Measurements from ENCODE around the gene MIPOL1.
A peak's percentile ranks its signal among the peaks of the same experiment; 100 is the strongest.

Gene MIPOL1

DNA sequence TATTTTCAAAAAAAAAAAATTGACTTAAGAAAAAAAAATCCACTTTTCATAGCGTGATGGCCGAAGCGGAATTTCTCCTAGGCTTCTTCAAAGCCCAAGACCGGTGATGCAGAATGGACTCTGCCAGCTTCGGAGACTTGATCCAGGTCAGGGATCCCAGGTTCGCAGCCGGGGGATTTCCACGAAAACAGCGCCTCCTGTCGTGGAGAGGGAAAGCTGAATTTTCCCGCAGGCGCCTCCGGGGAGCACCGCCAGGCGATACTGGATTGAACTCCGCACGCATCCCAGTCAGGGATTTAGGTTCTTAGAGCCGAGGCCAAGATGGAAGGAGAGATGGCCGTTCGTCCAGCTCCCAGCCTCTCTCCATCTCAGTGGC is 399.8 kb downstream of the MIPOL1 start:
- H3K36me3 Mint-ChIP-seq (ENCODE audit: low read depth), result no peaks in the 10 kb centered on the region
- TF ChIP-seq, protein P1, sequence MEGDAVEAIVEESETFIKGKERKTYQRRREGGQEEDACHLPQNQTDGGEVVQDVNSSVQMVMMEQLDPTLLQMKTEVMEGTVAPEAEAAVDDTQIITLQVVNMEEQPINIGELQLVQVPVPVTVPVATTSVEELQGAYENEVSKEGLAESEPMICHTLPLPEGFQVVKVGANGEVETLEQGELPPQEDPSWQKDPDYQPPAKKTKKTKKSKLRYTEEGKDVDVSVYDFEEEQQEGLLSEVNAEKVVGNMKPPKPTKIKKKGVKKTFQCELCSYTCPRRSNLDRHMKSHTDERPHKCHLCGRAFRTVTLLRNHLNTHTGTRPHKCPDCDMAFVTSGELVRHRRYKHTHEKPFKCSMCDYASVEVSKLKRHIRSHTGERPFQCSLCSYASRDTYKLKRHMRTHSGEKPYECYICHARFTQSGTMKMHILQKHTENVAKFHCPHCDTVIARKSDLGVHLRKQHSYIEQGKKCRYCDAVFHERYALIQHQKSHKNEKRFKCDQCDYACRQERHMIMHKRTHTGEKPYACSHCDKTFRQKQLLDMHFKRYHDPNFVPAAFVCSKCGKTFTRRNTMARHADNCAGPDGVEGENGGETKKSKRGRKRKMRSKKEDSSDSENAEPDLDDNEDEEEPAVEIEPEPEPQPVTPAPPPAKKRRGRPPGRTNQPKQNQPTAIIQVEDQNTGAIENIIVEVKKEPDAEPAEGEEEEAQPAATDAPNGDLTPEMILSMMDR (IDR thresholded peaks at IDR 0.05), result peak; percentile 39
- H3K9me3 Mint-ChIP-seq, result no peaks in the 10 kb centered on the region
- H3K4me3 Mint-ChIP-seq, result no peak overlapping the region
- DNase-seq, result peak; percentile 53
- H3K4me1 Mint-ChIP-seq, result peaks cover 26% of the 10 kb centered on the region
- peaks cover 99% of the 10 kb centered on the region for H3K27me3 Mint-ChIP-seq (ENCODE audit: low read depth, poor library complexity)
- H3K27ac Mint-ChIP-seq, result no peak overlapping the region

DNA sequence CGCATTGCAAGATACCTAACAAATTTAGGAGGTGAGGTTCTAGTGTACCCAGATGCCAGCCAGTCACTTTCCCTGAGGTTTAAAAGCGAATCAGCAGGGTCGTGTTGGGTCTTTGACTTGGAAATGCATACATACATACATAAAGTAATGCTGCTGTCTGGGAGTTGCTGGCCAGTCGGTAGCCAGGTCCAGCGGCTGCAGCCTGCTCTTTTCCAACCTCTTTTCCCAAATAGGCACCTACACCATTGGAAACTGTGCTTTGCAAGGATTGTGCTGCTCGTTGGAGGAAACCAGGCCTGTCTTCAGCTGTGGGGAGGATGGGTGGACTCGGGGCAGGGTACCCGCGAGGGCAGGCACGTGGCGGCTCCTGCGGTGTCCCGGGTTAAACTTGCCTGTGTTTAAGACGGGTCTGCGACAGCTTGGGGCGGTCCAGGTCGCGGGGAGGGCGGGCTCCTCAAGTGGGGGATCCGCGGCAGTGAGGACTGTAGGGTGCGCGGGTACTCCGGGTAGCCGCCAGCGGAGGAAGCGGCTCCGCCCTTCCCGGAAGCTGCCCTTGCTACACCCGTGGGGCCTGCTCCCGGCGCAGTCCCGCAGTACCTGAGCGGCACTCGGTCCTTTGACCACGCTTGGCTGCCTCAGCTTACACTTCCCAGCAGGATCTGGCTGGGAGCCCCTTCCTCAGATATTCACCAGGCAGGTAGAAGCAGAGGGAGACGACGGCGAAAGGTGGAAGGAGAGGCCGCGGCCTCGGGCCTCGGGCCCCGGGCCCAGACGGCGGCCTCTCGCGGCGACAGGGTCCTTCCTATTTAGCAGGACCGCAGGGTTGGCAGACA is 400.4 kb downstream of the MIPOL1 start:
- DNase-seq, result peak; percentile 35
- H3K4me1 Mint-ChIP-seq, result peaks cover 31% of the 10 kb centered on the region
- H3K27ac Mint-ChIP-seq, result no peak overlapping the region
- TF ChIP-seq, protein P1 (IDR thresholded peaks at IDR 0.05), result no peak
- H3K9me3 Mint-ChIP-seq, result no peaks in the 10 kb centered on the region
- peaks cover 99% of the 10 kb centered on the region for H3K27me3 Mint-ChIP-seq (ENCODE audit: low read depth, poor library complexity)
- H3K4me3 Mint-ChIP-seq, result peak overlapping the region; percentile 57
- H3K36me3 Mint-ChIP-seq (ENCODE audit: low read depth), result no peaks in the 10 kb centered on the region

DNA sequence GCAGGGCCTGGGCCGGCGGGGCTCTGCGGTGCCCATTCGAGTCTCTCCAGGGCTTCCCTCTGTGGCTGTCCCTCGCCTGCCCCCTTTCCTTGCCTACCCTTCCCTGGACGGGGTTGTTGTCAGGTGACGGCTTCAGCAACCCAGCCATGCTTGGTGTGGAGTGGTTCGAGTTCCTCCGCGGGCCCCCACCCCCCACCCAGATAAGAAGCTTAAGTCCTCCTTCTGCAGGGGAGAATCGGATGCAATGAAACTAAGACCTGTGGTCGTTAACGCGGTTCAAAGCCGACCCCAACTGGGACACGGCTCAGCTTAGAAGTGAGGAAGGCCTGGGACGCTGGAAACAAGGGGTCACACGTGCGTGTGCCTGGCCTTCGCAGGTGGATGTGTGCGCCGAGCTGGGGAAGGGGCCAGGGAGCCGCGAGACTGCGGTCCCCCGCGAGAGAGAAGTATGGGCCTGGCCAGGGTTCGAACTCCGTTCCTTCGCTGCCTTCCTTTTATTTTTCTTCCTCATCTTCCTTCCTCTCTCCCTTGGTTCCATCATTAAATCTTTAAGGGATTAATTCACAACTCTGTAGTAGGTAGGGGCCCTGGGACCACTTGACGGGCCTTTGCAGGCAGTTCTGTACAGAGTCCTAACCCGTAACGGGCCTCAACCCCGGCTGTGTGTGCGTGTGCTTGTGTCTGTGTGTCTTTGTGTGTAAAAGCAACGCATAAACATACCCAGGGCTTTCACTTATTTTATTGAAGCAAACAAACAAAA is 401.2 kb downstream of the MIPOL1 start:
- H3K9me3 Mint-ChIP-seq, result no peaks in the 10 kb centered on the region
- H3K4me1 Mint-ChIP-seq, result peaks cover 30% of the 10 kb centered on the region
- no peak for DNase-seq
- H3K36me3 Mint-ChIP-seq (ENCODE audit: low read depth), result no peaks in the 10 kb centered on the region
- H3K27me3 Mint-ChIP-seq (ENCODE audit: low read depth, poor library complexity), result peaks cover 99% of the 10 kb centered on the region
- peak overlapping the region; percentile 64 for H3K4me3 Mint-ChIP-seq
- TF ChIP-seq, protein P1 (IDR thresholded peaks at IDR 0.05), result no peak
- no peak overlapping the region for H3K27ac Mint-ChIP-seq

DNA sequence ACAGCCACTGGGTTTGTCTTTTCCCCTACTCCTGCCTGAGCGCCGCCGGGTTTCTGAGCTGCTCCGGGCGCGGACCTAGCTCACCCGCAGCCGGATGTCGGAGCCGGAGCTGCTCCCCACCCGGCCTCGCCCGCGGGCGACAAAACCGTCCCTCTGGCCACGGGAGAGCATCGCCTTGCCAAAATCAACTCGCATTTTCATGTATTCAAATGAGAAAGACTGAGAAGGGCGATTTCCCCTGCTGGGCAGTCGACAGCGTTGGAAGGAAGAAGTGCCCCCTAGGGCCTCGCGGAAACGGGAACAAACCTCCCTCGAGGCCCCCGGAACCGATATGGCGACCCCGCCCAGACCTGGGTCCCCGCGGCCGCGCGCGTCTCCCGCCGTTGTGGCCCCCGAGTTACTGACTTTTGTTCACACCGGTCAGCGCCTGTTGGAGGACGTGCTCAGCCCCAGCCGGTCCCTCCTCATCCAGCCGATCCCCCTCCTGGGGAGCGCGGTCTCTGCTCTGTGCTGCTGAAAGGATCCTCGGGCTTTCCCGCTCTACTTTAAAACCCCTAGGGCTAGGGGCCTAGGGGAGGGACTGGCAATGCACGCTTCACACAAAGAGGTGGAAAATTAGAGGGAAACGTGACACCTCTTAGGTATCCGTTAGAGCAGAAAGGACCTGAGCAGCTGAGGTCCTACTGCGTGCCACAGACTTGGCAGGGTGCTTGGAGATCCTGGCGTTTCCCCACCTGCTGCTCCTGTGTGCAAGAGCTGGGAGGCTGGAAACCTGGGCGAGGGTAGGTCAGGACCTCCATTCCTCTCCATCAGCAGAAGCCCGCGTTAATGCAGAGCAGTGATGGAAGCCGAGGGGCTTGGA is 402.0 kb downstream of the MIPOL1 start:
- no peak overlapping the region for H3K27ac Mint-ChIP-seq
- peak overlapping the region; percentile 76 for H3K4me3 Mint-ChIP-seq
- no peaks in the 10 kb centered on the region for H3K9me3 Mint-ChIP-seq
- H3K4me1 Mint-ChIP-seq, result peaks cover 24% of the 10 kb centered on the region
- H3K36me3 Mint-ChIP-seq (ENCODE audit: low read depth), result no peaks in the 10 kb centered on the region
- TF ChIP-seq, protein P1 (IDR thresholded peaks at IDR 0.05), result no peak
- peaks cover 99% of the 10 kb centered on the region for H3K27me3 Mint-ChIP-seq (ENCODE audit: low read depth, poor library complexity)
- peak; percentile 27 for DNase-seq

DNA sequence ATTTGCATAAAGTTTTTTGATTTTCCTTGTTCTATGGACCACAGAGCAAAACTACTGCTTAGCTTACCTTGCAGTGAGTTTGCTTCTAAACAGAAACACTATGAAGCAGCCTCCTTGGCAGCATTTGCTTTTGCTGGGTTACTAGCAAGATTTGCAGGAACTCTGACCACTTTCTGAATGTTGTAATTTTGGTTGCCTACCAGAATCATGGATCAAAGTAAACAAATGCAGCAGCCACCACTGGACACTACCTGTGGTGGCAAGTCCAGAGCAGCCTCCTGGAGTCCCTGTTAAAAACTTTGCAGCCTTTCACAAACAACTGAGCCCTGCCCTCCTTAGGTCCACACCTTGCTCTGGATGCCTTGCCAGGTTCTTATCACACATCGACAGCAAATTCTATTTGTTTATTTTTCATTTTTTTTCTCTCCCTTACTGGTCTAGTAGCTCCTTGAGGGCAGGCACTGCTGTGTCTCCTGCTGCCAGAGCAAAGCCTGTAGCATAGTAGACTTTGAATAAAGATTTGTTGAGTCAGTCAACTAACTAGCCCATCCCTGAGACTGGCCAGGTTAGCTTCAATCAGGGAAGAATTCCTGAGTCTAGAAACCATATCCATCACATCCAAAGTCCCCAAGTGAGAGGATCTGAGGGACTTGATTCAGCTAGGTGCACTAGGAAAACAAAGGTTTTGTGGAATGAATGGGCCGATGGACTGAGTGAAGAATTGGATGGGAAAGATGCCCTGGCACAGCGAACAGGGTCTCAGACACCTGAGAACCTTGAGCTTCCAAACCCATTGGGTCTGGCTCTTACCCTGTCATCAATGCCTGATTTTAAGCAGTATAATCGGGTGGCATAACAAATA is 403.4 kb downstream of the MIPOL1 start:
- no peaks in the 10 kb centered on the region for H3K36me3 Mint-ChIP-seq (ENCODE audit: low read depth)
- no peak overlapping the region for H3K27ac Mint-ChIP-seq
- TF ChIP-seq, protein P1 (IDR thresholded peaks at IDR 0.05), result no peak
- H3K4me3 Mint-ChIP-seq, result no peak overlapping the region
- no peaks in the 10 kb centered on the region for H3K9me3 Mint-ChIP-seq
- no peak for DNase-seq
- H3K4me1 Mint-ChIP-seq, result peaks cover 19% of the 10 kb centered on the region
- peaks cover 100% of the 10 kb centered on the region for H3K27me3 Mint-ChIP-seq (ENCODE audit: low read depth, poor library complexity)
